Vagina (tissue), 2 donors: ENCODE results near the gene FRA10AC1.

Experiments used
- CTCF ChIP-seq, 3 experiments: fragments of 450-650 bp in 2 of 3; fragments of 200-600 bp in 1 of 3; sonication (generic) in 1 of 3; IDR thresholded peaks; one replicate each; pipeline ENCODE4 v1.5.1; 2017 to 2019; ENCODE audit warnings: antibody characterized with exemption in 3 of 3, mild to moderate bottlenecking in 2 of 3, moderate library complexity in 2 of 3
- POLR2A ChIP-seq, 2 donors: fragments of 450-650 bp; IDR thresholded peaks; one replicate each; pipeline ENCODE4 v1.6.1; 2017; ENCODE audit warnings: antibody characterized with exemption in 2 of 2, mild to moderate bottlenecking in 2 of 2, moderate library complexity in 2 of 2
- POLR2AphosphoS5 ChIP-seq, 2 donors: sonication (generic); formaldehyde crosslinking; IDR thresholded peaks; one replicate each; pipeline ENCODE4 v1.9.0; 2017; ENCODE audit warnings: antibody characterized with exemption in 2 of 2, mild to moderate bottlenecking in 2 of 2, low read depth in 1 of 2; ENCODE audit not compliant: insufficient read depth in 1 of 2

- TF ChIP-seq CTCF (IDR thresholded peaks at IDR 0.05), result no peak
- TF ChIP-seq POLR2AphosphoS5 (IDR thresholded peaks at IDR 0.05; ENCODE audit: insufficient read depth in 1 of 2, low read depth in 1 of 2), result no peak
- TF ChIP-seq POLR2A (IDR thresholded peaks at IDR 0.05), result no peak
Observed at GRCh38 chr10:93687737-93688136, 14.7 kb downstream of the FRA10AC1 start.
